ENCODE data around the gene CAST. TPM values are rescaled to one million over a fixed set of nuclear protein-coding genes. Genes with fewer than 3 reads are reported as not detected.

CAST gene
- total RNA-seq, 1 donor from 2014 or later, result 182 TPM

DNA sequence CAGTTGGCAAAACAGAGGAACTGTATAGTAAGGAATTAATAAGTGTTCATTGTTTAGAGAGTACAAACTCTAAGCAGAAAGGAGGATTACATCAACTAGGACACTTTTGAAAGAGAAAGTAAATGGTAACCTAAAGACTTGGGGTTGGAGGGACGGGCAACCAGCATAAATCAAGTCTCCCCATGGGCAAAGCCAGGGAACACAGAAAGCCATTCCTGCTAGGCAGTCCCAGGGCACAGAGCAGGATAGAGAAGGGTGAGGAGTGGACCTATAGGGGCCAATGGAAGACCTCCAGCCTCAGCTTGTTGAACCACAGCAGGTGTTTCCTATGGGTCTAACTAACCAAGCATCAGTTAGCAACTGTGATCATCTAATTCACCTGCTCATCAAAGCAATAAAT, 154.8 kb downstream of the CAST start:
- Histone ChIP-seq H3K36me3 (ENCODE audit: control insufficient read depth, insufficient read depth, low read length) (no peaks in the 10 kb centered on the region), H3K27me3 (ENCODE audit: control insufficient read depth, insufficient read depth, low read length) (no peaks in the 10 kb centered on the region), H3K4me3 (ENCODE audit: low read depth, low read length) (no peak overlapping the region)
- TF ChIP-seq, protein P1, sequence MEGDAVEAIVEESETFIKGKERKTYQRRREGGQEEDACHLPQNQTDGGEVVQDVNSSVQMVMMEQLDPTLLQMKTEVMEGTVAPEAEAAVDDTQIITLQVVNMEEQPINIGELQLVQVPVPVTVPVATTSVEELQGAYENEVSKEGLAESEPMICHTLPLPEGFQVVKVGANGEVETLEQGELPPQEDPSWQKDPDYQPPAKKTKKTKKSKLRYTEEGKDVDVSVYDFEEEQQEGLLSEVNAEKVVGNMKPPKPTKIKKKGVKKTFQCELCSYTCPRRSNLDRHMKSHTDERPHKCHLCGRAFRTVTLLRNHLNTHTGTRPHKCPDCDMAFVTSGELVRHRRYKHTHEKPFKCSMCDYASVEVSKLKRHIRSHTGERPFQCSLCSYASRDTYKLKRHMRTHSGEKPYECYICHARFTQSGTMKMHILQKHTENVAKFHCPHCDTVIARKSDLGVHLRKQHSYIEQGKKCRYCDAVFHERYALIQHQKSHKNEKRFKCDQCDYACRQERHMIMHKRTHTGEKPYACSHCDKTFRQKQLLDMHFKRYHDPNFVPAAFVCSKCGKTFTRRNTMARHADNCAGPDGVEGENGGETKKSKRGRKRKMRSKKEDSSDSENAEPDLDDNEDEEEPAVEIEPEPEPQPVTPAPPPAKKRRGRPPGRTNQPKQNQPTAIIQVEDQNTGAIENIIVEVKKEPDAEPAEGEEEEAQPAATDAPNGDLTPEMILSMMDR (IDR thresholded peaks at IDR 0.05; ENCODE audit: insufficient read depth, low read length, severe bottlenecking), result no peak
- FAIRE-seq (no peak), DNase-seq (ENCODE audit: low read depth) (no peak)

DNA sequence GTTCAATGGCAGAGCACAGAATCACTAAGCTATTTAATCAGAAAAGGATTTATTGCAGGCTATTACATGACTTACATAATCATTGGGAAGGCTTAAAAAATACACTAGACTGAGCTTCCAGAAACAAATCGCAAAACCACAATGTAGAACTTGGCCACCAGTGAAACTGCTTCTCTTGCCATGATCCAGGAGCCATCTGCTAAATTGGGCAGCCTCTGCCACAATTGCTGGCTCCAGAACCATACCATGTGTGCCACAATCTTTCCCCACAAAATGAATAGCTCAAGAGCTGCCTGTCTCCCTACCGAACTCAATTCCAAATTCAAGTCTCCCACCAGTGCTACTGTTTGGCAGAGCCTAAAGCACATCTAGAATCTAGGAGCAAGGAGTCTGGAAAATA, 155.3 kb downstream of the CAST start:
- DNase-seq (ENCODE audit: low read depth), result no peak
- Histone ChIP-seq H3K27me3 (ENCODE audit: control insufficient read depth, insufficient read depth, low read length) (no peaks in the 10 kb centered on the region), H3K4me3 (ENCODE audit: low read depth, low read length) (no peak overlapping the region), H3K36me3 (ENCODE audit: control insufficient read depth, insufficient read depth, low read length) (no peaks in the 10 kb centered on the region)
- FAIRE-seq, result no peak
- TF ChIP-seq, protein P1 (IDR thresholded peaks at IDR 0.05; ENCODE audit: insufficient read depth, low read length, severe bottlenecking), result no peak

GRCh38 chr5:96818125-96818788, 156.1 kb downstream of the CAST start:
- TF ChIP-seq, protein P1 (IDR thresholded peaks at IDR 0.05; ENCODE audit: insufficient read depth, low read length, severe bottlenecking), result no peak
- H3K4me3 ChIP-seq (ENCODE audit: low read depth, low read length), result no peak overlapping the region
- FAIRE-seq (no peak), DNase-seq (ENCODE audit: low read depth) (no peak)
- no peaks in the 10 kb centered on the region for H3K36me3 ChIP-seq (ENCODE audit: control insufficient read depth, insufficient read depth, low read length)
- H3K27me3 ChIP-seq (ENCODE audit: control insufficient read depth, insufficient read depth, low read length), result no peaks in the 10 kb centered on the region

- Histone ChIP-seq H3K27me3 (ENCODE audit: control insufficient read depth, insufficient read depth, low read length) (no peaks in the 10 kb centered on the region), H3K4me3 (ENCODE audit: low read depth, low read length) (no peak overlapping the region), H3K36me3 (ENCODE audit: control insufficient read depth, insufficient read depth, low read length) (no peaks in the 10 kb centered on the region)
- FAIRE-seq (no peak), DNase-seq (ENCODE audit: low read depth) (no peak)
- TF ChIP-seq, protein P1 (IDR thresholded peaks at IDR 0.05; ENCODE audit: insufficient read depth, low read length, severe bottlenecking), result no peak
These were observed 157.6 kb downstream of the CAST start for GRCh38 chr5:96819806-96820205.

GRCh38 chr5:96821260-96821916, 159.2 kb downstream of the CAST start:
- no peaks in the 10 kb centered on the region for H3K36me3 ChIP-seq (ENCODE audit: control insufficient read depth, insufficient read depth, low read length)
- no peak for FAIRE-seq
- DNase-seq (ENCODE audit: low read depth), result no peak
- TF ChIP-seq, protein P1 (IDR thresholded peaks at IDR 0.05; ENCODE audit: insufficient read depth, low read length, severe bottlenecking), result no peak
- no peaks in the 10 kb centered on the region for H3K27me3 ChIP-seq (ENCODE audit: control insufficient read depth, insufficient read depth, low read length)
- no peak overlapping the region for H3K4me3 ChIP-seq (ENCODE audit: low read depth, low read length)

Measured in bronchial epithelial cell (primary cell).